HG02885 (cell line): ENCODE results near the gene REV3L.

Experiments used
- ATAC-seq: cut with Tn5 transposase; IDR thresholded peaks from one replicate; pipeline ENCODE4 v1.9.1; 2021; ENCODE audit warnings: mild to moderate bottlenecking; ENCODE audit not compliant: unreplicated experiment, poor library complexity

REV3L gene

GRCh38 chr6:111430605-111431376, 52.2 kb downstream of the REV3L start:
- ATAC-seq: no peak

DNA sequence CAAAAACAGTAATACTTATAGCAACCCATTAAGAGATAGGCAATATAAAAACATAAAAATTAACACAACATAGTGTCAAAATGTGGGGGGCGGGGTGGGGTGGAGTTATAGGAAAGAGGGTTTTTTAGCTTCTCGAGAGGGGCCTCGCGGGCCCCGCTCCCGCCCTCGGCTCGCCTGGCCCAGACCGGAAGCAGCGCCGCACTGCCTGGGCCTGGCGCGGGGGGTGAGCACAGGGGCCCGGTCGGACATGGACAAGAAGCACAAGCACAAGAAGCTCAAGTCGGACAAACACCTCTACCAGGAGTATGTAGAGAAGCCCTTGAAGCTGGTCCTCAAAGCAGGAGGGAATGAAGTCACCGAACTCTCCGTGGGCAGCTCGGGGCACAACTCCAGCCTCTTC, 53.4 kb downstream of the REV3L start:
- no peak for ATAC-seq

GRCh38 chr6:111428811-111429210, 54.2 kb downstream of the REV3L start:
- ATAC-seq: no peak

- ATAC-seq: peak; percentile 82
Measured at GRCh38 chr6:111427341-111428116, 55.5 kb downstream of the REV3L start.

DNA sequence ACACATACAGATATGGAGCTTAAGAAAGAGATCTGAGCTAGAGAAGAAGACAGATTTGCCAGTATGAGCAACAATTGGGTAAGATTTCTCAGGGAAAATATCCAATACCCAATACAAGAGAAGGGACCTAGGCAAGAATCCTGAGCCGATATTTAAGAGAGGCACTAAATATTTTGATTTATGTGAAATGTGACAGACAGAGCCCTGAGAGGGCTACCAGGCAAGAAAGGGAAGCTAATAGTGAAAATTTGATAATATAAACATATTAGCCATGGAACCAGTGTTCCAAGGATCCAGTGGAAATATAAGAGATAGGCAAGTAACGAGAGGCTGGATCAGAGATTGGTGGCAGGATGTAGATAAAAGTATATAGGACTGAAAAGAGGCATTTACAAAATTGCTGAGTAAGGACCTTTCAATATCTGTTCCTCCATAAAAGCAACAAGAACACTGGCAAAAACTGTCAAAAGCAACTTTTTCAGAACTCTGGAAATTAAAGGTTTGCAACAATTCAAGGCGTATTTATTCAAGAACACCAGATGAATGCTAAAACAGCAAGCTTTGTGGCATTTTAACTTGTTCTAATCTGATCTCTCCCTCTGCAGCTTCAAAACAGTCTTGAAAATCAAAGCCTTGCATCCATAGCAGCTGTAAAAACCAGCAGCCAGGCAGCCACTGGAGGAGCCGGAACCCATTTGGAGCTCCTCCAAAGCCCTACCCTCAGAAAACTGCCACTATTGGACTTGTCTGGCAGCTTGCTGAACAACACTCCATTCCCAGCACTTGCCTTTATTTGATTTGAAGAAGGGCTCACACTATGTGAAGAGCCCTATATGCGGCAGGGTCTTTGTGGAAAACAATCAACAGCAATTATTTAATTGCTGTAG, 58.8 kb downstream of the REV3L start:
- no peak for ATAC-seq

DNA sequence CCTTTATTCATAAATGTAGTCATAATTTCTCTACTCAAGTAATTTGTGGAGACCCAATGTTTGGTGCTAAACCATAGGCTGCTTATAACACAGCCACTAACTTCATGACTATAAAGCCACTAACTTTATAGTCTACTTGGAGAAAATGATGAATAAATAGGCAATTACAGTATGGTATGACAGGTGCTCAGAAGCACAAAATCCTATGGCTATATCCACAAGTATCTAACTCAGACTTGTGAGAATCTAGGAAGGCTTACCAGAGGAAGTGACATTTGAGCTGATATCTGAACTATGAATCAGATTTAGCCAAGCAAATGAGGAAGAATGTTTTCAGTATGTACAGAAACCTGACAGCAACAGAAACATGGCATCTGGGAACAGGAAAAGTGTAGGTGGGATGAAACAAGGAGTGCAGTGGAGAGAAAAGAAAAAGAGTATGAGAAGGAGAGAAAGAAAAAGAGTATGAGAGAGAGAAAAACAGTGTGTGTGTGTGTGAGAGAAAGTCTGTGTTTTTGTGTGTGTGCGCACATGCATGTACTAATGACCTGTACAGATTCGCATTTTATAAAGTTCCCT, 59.9 kb downstream of the REV3L start:
- no peak for ATAC-seq

DNA sequence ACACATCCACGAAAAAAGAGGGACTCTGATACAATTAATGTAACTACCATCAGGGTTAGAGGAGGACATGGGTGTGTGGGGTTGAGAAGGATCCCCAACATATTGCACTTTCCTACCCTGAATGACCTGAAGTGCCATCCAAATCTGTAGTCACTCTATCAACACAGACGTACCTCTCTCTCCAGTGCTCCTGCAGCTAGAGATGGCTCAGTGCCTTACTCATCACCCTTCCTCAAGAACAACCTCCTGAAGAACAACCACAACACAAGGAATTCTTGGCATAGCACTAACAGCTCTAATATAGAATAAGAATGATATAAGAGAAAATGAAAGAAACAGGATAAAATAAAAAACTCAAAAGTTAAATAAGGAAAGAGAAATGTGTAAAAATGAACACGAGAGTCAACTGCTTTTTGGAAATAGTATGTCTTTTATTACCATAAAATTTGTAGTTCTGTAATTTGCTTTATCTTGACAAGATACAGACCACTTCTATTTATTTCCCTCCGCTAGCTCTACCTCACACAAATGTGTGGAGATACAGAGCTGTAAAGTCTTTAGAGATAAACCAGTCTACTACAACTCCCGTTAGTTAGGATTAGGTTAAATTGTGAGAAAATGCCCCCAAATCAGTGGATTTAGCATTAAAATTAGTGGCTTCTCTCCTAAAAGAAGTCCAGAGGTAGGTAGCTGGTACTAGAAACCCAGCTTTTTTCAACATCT, 63.9 kb downstream of the REV3L start:
- ATAC-seq: no peak

GRCh38 chr6:111417946-111418345, 65.1 kb downstream of the REV3L start:
- ATAC-seq: no peak

DNA sequence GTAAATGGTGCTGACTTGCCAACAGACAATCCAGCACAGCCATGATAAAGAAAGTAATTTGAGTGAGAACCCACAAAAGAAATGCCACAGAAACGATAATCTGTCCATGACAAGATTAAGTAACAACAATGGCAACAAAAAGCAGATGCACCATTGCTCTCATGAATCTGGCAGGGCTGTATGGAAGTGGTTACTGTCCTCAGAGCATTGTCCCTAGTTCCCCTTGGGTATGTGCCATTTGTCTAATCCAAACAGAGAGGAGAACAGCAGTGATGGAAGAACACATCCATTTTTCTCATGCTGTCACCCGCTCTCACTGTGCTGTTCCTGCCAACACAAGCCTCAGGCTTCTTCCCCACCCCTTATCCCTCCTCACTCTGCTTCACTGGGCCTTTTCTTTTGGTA, 65.8 kb downstream of the REV3L start:
- no peak for ATAC-seq

DNA sequence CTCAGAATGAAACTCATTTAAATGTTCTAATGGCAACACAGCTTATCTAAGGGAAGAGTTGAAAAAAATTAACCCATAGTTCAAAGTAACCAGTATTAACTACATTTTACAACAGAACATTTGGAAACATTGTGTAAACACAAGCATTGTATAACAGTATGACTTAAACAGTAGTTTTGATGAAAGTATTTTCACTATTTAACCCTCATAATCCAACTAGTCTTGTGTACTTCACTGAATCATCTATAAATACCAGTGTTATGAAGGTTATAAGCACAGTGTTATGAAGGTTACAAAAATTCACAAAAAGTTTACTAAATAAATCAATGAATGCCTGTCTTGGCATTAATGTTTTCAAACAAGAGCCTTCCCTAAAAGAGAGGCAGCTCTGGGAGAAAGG, 66.5 kb downstream of the REV3L start:
- ATAC-seq: no peak

GRCh38 chr6:111414373-111414772, 68.6 kb downstream of the REV3L start:
- no peak for ATAC-seq

DNA sequence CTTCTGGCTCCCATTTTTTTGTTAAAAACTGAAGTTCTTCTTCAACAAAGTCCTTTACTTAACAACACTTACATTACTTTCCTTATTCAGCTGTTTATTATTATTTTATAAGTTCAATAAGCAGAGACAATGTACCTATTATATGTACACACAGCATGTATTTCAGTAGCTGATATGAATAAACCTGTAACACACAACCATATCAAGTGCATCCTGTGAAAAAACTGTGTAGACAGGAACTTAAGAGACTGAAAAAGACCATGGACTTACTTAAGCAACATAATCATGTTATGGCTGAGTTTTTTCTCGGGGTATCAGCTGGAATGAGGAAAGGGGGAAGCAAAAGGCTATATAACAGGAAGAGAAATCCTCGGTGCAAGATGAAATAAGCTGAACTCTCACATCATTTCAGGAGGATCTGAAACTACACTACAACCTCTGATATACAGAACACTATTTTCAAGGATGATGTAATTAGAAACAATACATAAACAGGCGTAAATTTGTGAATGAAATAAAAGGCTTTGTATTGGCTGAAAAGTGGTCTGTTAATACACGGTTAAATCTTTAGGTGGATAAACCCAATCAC, 70.9 kb downstream of the REV3L start:
- peak; percentile 79 for ATAC-seq

GRCh38 chr6:111411046-111411445, 72.0 kb downstream of the REV3L start:
- no peak for ATAC-seq

DNA sequence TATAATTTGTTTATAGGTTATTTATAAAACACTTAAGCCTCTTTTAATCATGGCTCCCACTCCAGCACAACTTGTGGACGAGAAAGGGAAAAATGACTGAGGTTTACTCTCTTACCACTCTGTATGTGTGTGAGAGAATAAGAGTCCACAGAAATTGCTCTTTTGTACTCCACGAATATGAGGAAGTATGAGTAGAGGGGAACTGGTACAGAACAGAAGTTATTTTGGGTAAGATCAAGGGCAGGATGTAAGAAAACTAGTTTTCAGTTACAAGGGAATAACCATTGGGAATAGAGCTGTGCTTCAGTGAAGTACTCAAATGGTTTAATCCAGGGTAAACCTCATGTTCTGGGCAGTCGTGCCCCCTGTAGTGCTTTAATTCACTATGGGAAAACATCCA, 72.6 kb downstream of the REV3L start:
- no peak for ATAC-seq

DNA sequence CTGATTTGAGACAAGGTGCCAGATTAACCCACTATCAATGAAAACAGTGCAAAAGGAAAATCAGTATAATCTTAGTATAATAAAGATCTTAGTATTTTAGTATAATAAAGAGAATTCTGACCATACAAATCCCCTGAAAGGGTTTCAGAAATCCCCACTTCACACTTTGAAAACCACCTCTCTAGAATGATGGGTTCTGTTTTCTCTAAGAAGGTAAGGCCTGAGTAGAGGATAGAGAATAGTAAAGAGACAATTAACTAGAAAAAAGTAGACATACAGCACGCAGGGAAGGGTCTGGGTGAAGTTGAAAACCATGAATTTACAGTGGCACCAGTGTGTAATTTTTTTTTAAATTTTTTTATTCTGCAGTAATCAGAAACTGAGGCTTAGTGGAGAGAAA, 73.6 kb downstream of the REV3L start:
- ATAC-seq: no peak

DNA sequence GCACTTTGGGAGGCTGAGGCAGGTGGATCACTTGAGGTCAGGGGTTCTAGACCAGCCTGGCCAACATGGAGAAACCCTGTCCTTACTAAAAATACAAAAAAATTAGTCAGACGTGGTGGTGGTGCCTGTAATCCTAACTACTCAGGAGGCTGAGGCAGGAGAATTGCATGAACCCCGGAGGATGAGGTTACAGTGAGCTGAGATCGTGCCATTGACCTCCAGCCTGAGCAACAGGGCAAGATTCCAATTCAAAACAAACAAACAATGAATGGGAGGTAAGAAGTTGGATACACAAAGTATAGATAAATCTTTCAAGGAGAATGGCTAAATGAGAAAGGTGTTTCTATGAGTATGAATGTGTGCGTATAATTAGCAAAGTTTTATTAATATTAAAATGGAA, 75.3 kb downstream of the REV3L start:
- ATAC-seq: no peak

DNA sequence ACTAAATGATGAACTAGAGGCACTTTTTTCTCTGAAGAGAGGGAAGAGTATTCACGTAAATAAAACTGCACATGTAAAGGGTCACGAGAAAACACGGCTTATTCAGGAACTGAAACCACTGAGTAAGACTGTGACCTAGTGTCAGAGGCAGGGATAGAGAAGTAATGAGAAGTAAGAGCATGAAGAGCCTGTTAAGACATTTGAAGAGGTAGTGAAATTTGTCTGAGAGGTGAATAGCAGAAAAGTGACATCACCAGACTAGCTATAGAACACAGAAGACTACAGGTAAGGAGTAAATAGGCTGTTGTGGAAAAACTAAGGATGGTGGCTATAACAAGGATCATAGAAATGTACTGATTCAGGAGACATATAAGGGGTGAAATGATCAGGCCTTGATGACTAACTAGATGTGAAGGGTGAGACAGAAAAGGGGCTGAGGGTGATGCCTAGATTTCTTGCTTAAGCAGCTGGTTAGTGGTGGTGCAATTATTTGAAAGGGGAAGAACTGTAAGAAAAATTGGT, 76.8 kb downstream of the REV3L start:
- peak; percentile 100 for ATAC-seq

- no peak for ATAC-seq
Measured at GRCh38 chr6:111403388-111403787, 79.6 kb downstream of the REV3L start.

GRCh38 chr6:111399626-111400025, 83.4 kb downstream of the REV3L start:
- no peak for ATAC-seq
